LoVo (cell line): ENCODE results near the gene WDR74.

Source experiments
- DNase-seq: peaks from one replicate; pipeline ENCODE4 v3.0.0-alpha.2; 2016; ENCODE audit warnings: low spot score

The WDR74 gene

DNA sequence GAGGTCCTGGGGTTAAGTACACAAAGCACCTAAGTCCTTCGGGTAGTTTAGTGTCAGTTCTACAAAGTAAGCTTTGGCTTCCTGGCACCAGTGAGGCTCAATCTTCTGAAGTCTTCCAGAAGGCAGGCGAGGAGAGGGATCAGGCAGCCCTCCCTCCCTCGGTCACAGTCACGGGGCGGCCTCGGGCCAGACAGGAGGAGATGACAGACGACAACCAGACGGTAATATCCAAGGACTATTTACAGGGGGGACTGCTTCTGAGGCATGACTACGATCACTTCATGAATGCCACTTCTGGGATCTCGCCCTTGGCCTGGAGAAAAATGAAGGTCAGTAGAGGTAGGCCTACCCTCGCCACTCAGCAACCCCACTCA is 47.2 kb downstream of the WDR74 start:
- DNase-seq, result no peak

DNA sequence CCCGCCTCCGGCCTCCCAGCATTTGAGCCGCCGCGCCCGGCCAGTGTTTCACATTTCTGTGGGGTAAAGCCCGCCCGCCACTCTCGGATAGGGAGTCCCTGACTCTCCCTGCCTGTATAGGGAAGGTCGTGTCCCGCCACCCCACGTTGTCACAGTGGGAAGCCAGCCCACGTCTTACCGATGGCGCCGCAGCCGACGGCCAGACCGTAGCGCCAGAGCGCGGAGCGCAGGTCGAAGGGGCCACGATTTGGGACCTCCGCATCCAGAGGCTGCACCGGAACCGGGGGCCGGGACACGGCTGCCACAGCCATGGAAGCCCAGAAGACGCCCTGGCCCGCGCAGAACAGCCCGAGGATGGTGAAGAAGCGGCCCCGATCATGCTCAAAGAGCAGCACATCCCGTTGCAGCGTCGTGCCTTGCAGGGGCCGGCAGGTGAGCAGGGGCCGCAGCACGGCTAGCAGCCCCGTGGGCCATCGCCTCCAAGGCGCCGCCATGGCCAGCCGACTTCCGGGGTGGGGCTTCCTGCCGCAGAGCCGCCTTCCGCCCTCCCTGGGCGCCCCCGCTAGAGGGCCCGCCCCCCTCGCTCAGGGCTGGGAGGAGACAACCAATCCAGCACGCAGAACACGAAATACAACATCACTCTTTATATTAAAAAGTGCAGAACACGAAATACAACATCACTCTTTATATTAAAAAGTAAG is 47.7 kb downstream of the WDR74 start, which contains the start of gene TMEM223:
Gene TMEM223, minus strand, starts transcription at position 506 of the 701 bp plus-strand sequence. Its CDS starts 12 bp downstream, at position 494.
- peak; percentile 87 for DNase-seq

DNA sequence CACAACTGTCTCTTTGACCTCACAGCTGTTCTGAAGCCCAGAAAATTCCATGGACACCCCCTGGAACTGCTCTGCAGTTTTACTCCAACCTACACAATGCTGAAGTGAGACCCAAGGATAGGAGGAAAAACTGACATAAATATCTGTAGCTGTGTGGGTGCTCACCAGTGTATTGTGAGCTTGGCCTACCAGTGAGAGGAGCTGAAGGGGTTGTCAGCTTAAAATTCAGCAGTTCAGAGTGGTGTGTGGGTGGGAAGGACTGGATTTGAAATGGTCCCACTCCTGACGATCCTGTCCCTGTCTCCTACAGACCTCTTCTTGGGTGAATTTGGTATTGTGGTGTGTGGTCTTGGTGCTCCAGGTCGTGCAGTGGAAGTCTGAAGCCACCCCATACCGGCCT is 49.8 kb downstream of the WDR74 start:
- no peak for DNase-seq

DNA sequence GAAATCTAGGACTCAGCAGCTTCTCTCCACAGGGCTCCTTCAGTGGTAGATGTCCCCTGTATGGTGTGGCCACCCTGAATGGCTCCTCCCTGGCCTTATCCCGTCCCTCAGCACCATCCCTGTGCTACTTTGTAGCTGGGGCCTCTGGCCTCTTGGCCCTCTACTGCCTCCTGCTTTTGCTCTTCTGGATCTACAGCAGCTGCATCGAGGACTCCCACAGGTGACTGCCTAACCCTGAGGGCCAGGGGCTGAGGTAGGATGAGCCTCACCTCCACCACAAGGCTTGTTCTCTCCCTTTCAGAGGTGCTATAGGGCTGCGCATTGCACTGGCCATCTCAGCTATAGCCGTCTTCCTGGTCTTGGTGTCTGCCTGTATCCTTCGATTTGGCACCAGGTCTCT is 50.4 kb downstream of the WDR74 start:
- no peak for DNase-seq

DNA sequence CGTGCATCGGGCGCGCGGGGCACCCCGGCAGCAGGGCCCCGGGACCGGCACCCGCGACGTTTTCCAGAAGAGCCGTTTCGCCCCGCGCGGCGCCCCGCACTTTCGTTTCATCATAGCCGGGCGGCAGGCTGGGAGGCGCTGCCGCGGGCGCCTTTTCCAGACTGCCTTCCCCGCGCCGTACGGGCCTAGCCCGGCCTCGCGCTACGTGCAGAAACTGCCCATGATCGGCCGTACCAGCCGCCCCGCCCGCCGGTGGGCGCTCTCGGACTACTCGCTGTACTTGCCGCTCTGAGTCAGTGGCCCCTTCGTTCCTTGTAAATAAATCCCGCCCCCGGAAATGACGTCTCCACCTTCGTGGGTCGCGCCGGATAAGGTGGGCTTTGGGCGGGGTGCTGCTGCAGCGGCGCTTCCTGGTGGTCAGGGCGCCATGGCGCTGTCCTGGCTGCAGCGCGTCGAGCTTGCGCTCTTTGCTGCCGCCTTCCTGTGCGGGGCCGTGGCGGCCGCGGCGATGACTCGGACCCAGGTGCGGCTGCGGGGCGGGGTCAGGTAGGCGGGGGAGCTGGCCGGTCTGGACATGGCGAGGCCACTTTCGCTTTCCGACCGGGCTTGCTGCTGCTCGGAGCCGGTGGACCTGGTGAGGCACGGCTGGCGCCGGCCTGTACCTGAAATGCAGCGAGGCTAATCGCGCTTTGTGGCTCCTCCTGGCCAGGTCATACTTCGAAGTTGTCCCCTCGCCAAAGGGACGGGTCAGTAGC is 52.2 kb downstream of the WDR74 start, which contains the start of gene TMEM179B:
Gene TMEM179B, plus strand, starts transcription at position 398 of the 755 bp plus-strand sequence. Its CDS starts 30 bp downstream, at position 428.
- DNase-seq, result peak; percentile 98

DNA sequence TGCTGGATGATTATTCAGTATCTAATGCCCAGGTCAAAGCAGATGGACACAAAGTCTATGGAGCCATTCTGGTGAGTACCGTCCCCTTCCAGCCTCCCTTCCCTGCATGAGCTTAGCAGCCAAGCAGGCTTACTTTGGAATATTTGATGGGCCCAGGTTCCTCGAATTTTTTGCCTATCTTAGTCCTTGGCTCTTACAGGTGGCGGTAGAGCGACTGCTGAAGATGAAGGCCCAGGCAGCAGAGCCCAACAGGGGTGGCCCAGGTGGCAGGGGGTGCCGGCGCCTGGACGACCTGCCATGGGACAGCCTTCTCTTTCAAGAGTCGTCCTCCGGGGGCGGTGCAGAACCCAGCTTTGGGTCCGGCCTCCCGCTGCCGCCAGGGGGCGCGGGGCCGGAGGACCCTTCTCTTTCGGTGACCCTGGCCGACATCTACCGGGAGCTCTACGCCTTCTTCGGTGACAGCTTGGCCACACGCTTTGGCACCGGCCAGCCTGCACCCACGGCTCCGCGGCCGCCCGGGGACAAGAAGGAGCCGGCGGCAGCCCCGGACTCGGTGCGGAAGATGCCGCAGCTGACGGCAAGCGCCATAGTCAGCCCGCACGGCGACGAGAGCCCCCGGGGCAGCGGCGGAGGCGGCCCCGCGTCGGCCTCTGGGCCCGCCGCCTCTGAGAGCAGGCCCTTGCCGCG is 52.9 kb downstream of the WDR74 start:
- DNase-seq, result peak; percentile 90
